Renal cortical epithelial cell (primary cell): Measurements from ENCODE around the gene SPACA4. TPM values are rescaled to one million over a fixed set of nuclear protein-coding genes. Genes with fewer than 3 reads are reported as not detected.

Experiments
- DNase-seq: peaks from one replicate; pipeline ENCODE4 v3.0.0-alpha.2; 2011; ENCODE audit warnings: low read depth
- total RNA-seq: library from RNA; depleted of rRNA; stranded (reverse); fragments of >200 nt; gene quantifications from 2 replicates; pipeline ENCODE4 v1.2.3, GENCODE V29; 2014

The SPACA4 gene
- total RNA-seq, 1 donor from 2014 or later: not detected

DNA sequence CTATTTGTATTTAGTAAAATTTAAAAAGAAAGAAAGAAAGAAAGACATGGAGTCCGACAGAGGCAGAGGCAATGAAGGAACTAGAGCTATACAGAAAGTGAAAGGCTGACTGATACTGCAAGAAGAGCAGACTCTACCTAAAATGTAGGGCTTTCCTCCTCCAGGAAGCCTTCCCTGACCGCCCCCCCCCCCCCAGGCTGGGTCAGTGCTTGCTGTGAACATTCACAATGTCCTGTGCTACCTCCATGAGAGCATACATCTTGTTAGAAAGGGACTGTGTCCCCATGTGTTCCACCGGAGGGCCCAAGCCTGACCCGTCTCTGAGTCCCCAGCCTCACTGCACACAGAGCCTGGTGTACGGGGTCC, 45.1 kb downstream of the SPACA4 start:
- no peak for DNase-seq

DNA sequence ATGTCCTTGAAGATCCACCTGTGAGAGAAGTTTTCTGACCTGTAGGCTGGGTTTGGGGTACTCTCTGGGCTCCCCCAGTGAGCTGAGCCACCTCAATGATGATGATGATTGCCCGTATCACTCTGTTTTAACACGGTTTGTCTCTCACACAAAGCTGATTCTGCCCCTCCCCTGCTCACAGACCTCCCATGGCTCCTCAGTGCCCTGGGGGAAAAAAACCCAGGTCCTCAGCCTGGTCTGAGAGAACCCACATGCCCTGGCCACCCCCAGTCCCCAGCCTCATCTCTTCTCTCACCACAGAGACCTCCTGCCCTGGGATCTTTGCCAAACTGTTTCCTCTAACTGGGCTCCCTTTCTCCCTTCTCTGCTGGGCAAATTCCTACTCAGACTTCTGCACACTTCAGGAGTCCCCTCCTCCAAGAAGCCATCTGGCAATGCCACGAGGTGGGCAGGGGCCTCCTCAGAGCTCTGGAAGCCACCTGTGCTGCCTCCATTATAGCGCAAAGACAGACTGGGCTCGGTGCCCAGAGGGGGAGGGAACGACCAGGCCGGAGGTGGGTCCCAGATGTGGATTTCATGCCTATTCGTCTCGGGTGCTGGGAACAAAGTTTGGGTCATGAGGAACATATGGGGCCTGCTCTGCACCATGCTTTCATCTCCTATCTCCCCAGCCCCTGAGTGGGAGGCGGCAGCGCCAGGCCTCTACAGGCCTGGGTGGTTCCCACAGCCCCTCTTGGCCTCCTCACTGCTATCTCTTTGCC, 47.9 kb downstream of the SPACA4 start:
- DNase-seq: no peak

DNA sequence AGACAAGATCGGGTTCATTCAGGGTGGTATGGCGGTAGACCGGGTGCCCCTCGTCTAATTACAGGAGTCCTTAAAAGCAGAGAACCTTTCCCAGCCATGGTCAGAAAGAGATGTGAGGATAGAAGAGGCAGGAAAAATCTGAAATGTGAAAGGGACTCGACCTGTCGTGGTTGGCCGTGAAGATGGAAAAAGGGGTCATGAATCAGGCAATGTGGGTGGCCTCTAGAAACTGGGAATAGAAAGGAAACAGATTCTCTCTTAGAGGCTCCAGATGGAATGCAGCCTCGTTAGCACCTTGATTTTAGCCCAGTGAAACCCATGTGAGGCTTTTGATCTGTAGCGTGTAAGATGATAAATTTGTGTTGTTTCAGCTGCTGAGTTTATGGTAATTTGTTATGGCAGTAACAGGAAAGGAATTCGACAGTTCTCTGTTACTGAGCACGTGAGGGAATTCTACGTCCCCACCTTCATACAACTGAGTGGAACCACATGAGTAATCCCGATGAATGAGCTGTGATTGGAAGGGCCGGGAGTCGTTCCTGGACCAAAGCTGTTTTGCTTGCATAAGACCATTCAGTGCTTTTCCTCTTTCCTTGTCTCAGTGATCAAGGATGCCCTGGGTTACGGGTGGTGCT, 50.4 kb downstream of the SPACA4 start:
- DNase-seq: peak; percentile 93

Other genes with a start within 250 kb of the SPACA4 start
- 1.9 and 4.9 TPM in 2 replicates for gene TMEM143, start 242.8 kb upstream of the SPACA4 start, total RNA-seq
- gene SYNGR4, start 242.4 kb upstream of the SPACA4 start, total RNA-seq: not detected in 2 replicates
- gene KDELR1, start 215.2 kb upstream of the SPACA4 start, total RNA-seq: 63.7 and 116 TPM in 2 replicates
- gene GRIN2D, start 213.1 kb upstream of the SPACA4 start, total RNA-seq: 0.17 and 0.25 TPM in 2 replicates
- 41.7 and 50.3 TPM in 2 replicates for gene GRWD1, start 160.8 kb upstream of the SPACA4 start, total RNA-seq
- gene KCNJ14, start 151.2 kb upstream of the SPACA4 start, total RNA-seq: 0.35 and 1.3 TPM in 2 replicates
- gene CYTH2, start 137.4 kb upstream of the SPACA4 start, total RNA-seq: 44.3 and 58.4 TPM in 2 replicates
- 1.1 and 1.2 TPM in 2 replicates for gene LMTK3, start 94.9 kb upstream of the SPACA4 start, total RNA-seq
- not detected in 2 replicates for gene SULT2B1, start 54.6 kb upstream of the SPACA4 start, total RNA-seq
- 0.17 TPM in 1 of 2 replicates, not detected in the other for gene FAM83E, start 8.3 kb downstream of the SPACA4 start, total RNA-seq
- 591 and 1,820 TPM in 2 replicates for gene RPL18, start 12.4 kb downstream of the SPACA4 start, total RNA-seq
- gene SPHK2, start 12.8 kb downstream of the SPACA4 start, total RNA-seq: 9.1 and 9.9 TPM in 2 replicates
- 0.52 and 2.3 TPM in 2 replicates for gene DBP, start 30.6 kb downstream of the SPACA4 start, total RNA-seq
- gene CA11, start 39.4 kb downstream of the SPACA4 start, total RNA-seq: 0.35 and 3.3 TPM in 2 replicates
- 0.40 TPM in 1 of 2 replicates, not detected in the other for gene NTN5, start 66.3 kb downstream of the SPACA4 start, total RNA-seq
- 0.25 and 1.9 TPM in 2 replicates for gene FUT2, start 89.2 kb downstream of the SPACA4 start, total RNA-seq
- gene MAMSTR, start 113.0 kb downstream of the SPACA4 start, total RNA-seq: 0.25 and 0.87 TPM in 2 replicates
- 0.50 and 0.69 TPM in 2 replicates for gene RASIP1, start 133.9 kb downstream of the SPACA4 start, total RNA-seq
- not detected in 2 replicates for gene IZUMO1, start 140.2 kb downstream of the SPACA4 start, total RNA-seq
- gene FUT1, start 145.9 kb downstream of the SPACA4 start, total RNA-seq: 0.05 and 3.0 TPM in 2 replicates
- not detected in 2 replicates for gene FGF21, start 148.8 kb downstream of the SPACA4 start, total RNA-seq
- gene BCAT2, start 204.3 kb downstream of the SPACA4 start, total RNA-seq: 27.2 and 37.3 TPM in 2 replicates
- gene HSD17B14, start 229.7 kb downstream of the SPACA4 start, total RNA-seq: 0.60 and 1.7 TPM in 2 replicates